Fibroblast of skin of abdomen (primary cell): Measurements from ENCODE around the gene TTC4. TPM values are rescaled to one million over a fixed set of nuclear protein-coding genes. Genes with fewer than 3 reads are reported as not detected.

Experiments
- DNase-seq: peaks from one replicate; pipeline ENCODE4 v3.0.0-alpha.2; 2013
- polyA plus RNA-seq, 2 experiments: library from polyadenylated mRNA; unstranded; fragments of 120-200 nt; gene quantifications; one replicate each; pipeline ENCODE4 v1.2.1, GENCODE V29; 2013; ENCODE audit not compliant: insufficient read length in 2 of 2

The TTC4 gene
- polyA plus RNA-seq (2013, experiment 1 of 2; ENCODE audit: insufficient read length): 21.3 TPM
- 20.5 TPM for polyA plus RNA-seq (2013, experiment 2 of 2; ENCODE audit: insufficient read length)

GRCh38 chr1:54715493-54716298 is at the start of gene TTC4:
TSS of gene TTC4 (plus strand) at chr1:54715861. CDS start at chr1:54715909, 48 bp downstream.
- DNase-seq: peak; percentile 78

- DNase-seq: no peak
Measured at GRCh38 chr1:54666333-54666732, 49.3 kb upstream of the TTC4 start.

- DNase-seq: no peak
Measured at GRCh38 chr1:54667797-54668196, 47.9 kb upstream of the TTC4 start.

- no peak for DNase-seq
Measured at GRCh38 chr1:54668567-54668966, 47.1 kb upstream of the TTC4 start.

GRCh38 chr1:54671985-54672608 is 43.6 kb upstream of the TTC4 start:
- peak; percentile 27 for DNase-seq

GRCh38 chr1:54678776-54679643 is 36.7 kb upstream of the TTC4 start:
- DNase-seq: no peak

GRCh38 chr1:54679706-54680105 is 36.0 kb upstream of the TTC4 start:
- DNase-seq: no peak

- no peak for DNase-seq
Measured at GRCh38 chr1:54680387-54680786, 35.3 kb upstream of the TTC4 start.

- no peak for DNase-seq
Measured at GRCh38 chr1:54681358-54681757, 34.3 kb upstream of the TTC4 start.

- DNase-seq: no peak
Measured at GRCh38 chr1:54683453-54683852, 32.2 kb upstream of the TTC4 start.

- no peak for DNase-seq
Measured at GRCh38 chr1:54685335-54685905, 30.2 kb upstream of the TTC4 start.

GRCh38 chr1:54686155-54686554 is 29.5 kb upstream of the TTC4 start:
- no peak for DNase-seq

- no peak for DNase-seq
Measured at GRCh38 chr1:54694771-54695170, 20.9 kb upstream of the TTC4 start.

- DNase-seq: no peak
Measured at GRCh38 chr1:54695221-54695620, 20.4 kb upstream of the TTC4 start.

GRCh38 chr1:54695764-54696163 is 19.9 kb upstream of the TTC4 start:
- DNase-seq: no peak

GRCh38 chr1:54696262-54696661 is 19.4 kb upstream of the TTC4 start:
- DNase-seq: no peak

- no peak for DNase-seq
Measured at GRCh38 chr1:54697896-54698295, 17.8 kb upstream of the TTC4 start.

- no peak for DNase-seq
Measured at GRCh38 chr1:54698346-54698745, 17.3 kb upstream of the TTC4 start.

GRCh38 chr1:54699936-54700525 is 15.6 kb upstream of the TTC4 start:
- DNase-seq: no peak

GRCh38 chr1:54701066-54701465 is 14.6 kb upstream of the TTC4 start:
- DNase-seq: no peak

GRCh38 chr1:54701996-54702395 is 13.7 kb upstream of the TTC4 start:
- no peak for DNase-seq

GRCh38 chr1:54703471-54703870 is 12.2 kb upstream of the TTC4 start:
- no peak for DNase-seq
